ENCODE measurements around the gene SLC22A6.

The SLC22A6 gene

DNA sequence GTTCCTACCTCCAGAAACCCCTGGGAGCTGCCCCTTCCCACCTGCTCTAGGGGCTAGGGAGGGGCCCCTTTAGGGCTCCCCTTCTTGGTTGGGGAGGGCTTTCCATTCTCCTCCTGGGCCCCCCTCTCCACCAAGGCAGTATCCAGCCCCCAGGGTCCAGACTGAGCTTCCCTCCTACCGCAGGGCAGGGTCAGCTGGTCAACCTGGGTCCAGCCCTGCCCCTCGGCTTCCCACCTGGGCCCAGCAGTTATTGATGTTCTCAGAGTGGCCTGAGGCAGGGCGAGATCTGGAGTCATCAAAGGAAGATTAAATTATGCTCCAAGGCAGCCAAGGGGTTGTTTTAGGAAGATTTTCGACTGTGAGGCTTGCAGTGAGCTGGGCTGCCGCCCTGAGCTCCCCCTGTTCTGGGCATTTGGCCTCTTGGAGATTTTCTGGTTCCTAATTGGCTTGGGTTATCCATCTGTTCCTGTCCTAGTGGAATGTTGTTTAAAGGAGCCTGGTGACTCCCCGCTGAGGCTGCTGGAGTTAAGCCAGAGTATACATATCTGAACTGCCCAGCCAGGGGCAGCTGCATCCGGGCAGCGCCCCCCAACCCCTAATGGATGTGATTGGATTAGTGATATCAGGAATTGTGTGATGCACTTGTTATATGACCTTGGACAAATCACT, 32.7 kb upstream of the SLC22A6 start:
- Histone ChIP-seq H3K4me3 (no peak overlapping the region), H3K9me3 (ENCODE audit: low read depth, low read length) (no peaks in the 10 kb centered on the region), H3K27ac (no peak overlapping the region), H3K9ac (ENCODE audit: insufficient read length) (no peak overlapping the region), H3K36me3 (ENCODE audit: insufficient read depth, low read length) (no peaks in the 10 kb centered on the region)
- TF ChIP-seq EZH2 (IDR thresholded peaks at IDR 0.05) = no peak
- no peak for TF ChIP-seq POLR2AphosphoS5 (IDR thresholded peaks at IDR 0.05; ENCODE audit: borderline replicate concordance, low read depth, low read length)
- no peak for DNase-seq (ENCODE audit: low read depth, low spot score)

DNA sequence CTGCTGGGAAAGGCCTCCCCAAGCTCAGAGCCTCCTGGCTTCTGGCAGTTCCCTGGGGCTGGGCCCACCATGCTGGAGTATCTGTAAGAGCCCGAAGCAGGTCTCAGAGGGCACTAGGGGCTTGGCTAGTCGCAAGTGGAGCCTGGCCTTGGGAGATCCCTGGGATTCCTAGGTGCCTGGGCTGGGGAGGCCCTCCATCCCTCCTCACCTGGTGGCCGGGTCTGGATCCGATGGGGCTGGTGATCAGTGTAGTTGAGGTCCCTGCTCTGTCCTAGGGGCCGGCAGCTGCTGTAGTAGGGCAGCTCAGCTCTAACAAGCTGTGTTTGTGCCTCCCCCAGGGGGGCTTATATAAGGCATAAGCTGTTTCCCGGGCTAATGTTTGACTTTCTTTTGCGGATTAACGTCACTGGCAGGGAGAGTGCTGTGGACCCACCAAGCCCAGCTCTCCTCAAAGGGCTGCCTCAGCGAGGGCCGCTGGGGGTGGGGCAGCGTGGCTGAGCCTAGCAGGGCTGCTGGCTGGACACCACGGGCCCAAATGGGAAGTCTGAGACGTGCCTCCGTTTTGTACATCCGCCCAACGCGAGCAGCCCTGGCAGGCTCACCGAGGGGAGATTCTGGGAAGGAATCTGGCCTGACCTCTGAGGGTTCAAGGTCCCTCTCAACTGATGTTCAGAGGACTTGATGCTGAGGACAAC, 30.9 kb upstream of the SLC22A6 start, which contains the start of gene SLC22A8:
Gene SLC22A8, minus strand, starts transcription at position 321 of the 695 bp plus-strand sequence. CDS start 883 bp downstream, outside the sequence.
- Histone ChIP-seq H3K4me3 (no peak within 1 kb of the TSS), H3K9ac (ENCODE audit: insufficient read length) (no peak within 1 kb of the TSS), H3K36me3 (ENCODE audit: insufficient read depth, low read length) (no peaks in the 10 kb centered on the region), H3K27ac (no peak within 1 kb of the TSS), H3K9me3 (ENCODE audit: low read depth, low read length) (no peaks in the 10 kb centered on the region)
- DNase-seq (ENCODE audit: low read depth, low spot score) = no peak
- TF ChIP-seq EZH2 (IDR thresholded peaks at IDR 0.05) (no peak), POLR2AphosphoS5 (IDR thresholded peaks at IDR 0.05; ENCODE audit: borderline replicate concordance, low read depth, low read length) (no peak), FOXP2 (optimal IDR thresholded peaks at IDR 0.05; ENCODE audit: control extremely low read depth, extremely low read length, insufficient read depth) (no peak)

DNA sequence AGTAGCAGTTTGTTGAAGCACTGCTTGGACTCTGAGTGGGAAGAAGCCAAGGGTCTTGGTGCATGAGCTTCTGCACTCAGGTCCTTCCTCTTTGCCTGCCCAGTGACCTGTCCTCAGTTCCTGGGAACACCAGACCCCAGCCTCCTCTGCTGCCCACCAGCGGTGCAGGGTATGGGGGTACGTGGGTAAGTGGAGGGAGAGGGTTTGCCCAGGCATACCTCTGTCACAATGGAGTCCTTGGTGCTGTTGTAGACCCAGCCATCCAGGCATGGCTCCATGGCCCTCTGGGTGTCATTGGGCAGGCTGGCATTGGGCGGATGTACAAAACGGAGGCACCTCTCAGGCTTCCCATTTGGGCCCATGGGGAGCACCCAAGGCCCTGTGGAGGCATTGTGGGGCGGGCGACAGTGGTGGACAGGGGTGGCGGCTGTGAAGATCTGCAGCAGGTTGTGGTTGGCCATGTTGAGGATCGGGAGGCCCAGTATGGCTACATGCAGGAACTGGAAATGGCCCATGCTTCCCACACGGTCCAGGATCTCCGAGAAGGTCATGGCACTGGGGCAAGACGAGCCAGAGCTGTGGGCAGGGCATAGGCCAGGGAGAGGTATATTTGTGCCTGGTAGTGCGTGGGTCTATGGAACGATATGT, 29.8 kb upstream of the SLC22A6 start:
- no peak for TF ChIP-seq EZH2 (IDR thresholded peaks at IDR 0.05)
- no peak for TF ChIP-seq FOXP2 (optimal IDR thresholded peaks at IDR 0.05; ENCODE audit: control extremely low read depth, extremely low read length, insufficient read depth)
- TF ChIP-seq POLR2AphosphoS5 (IDR thresholded peaks at IDR 0.05; ENCODE audit: borderline replicate concordance, low read depth, low read length) = no peak
- DNase-seq (ENCODE audit: low read depth, low spot score) = no peak
- no peaks in the 10 kb centered on the region for H3K9me3 ChIP-seq (ENCODE audit: low read depth, low read length)
- no peak overlapping the region for H3K27ac ChIP-seq
- H3K9ac ChIP-seq (ENCODE audit: insufficient read length) = no peak overlapping the region
- H3K36me3 ChIP-seq (ENCODE audit: insufficient read depth, low read length) = no peaks in the 10 kb centered on the region
- H3K4me3 ChIP-seq = no peak overlapping the region

DNA sequence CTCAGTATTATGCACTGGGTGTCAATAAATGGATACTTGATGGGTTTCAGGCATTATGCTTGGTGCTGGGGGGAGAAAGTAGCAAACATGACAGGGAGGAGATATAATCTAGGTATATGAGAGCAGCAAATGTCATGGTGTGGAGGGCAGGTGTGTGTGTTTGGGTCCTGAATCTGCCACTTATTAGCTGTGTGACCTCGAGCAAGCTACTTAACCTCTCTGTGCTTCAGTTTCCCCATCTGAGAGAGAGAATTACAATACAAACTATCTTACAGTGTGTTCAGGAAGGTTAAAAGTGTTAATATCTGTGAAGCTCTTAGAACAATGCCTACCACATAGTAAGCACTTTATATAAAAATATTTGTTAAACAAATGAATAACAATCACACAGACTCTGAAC, 28.1 kb upstream of the SLC22A6 start:
- no peaks in the 10 kb centered on the region for H3K9me3 ChIP-seq (ENCODE audit: low read depth, low read length)
- H3K4me3 ChIP-seq = no peak overlapping the region
- TF ChIP-seq EZH2 (IDR thresholded peaks at IDR 0.05) (no peak), FOXP2 (optimal IDR thresholded peaks at IDR 0.05; ENCODE audit: control extremely low read depth, extremely low read length, insufficient read depth) (no peak), POLR2AphosphoS5 (IDR thresholded peaks at IDR 0.05; ENCODE audit: borderline replicate concordance, low read depth, low read length) (no peak)

DNA sequence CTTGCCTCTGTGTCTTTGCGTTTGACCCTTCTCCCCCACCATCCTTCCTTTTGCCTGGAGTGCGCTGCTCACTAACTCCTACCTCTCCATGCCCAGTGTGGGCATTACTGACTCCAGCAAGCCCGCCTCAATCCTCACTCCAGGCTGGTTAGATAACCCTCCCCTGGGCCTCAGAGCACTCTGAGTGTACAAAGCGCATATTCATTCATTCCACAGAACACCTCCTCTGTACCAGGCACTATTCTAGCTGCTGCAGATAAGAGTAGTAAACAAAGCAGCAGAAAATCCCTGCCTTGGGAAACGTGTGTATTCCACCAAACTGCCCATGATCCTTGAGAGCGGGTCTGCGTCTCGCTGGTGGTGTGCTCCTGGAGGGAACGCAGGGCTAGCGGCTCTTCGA, 27.7 kb upstream of the SLC22A6 start:
- no peaks in the 10 kb centered on the region for H3K36me3 ChIP-seq (ENCODE audit: insufficient read depth, low read length)
- H3K9ac ChIP-seq (ENCODE audit: insufficient read length) = no peak overlapping the region
- H3K9me3 ChIP-seq (ENCODE audit: low read depth, low read length) = no peaks in the 10 kb centered on the region
- no peak overlapping the region for H3K27ac ChIP-seq
- no peak for TF ChIP-seq POLR2AphosphoS5 (IDR thresholded peaks at IDR 0.05; ENCODE audit: borderline replicate concordance, low read depth, low read length)
- H3K4me3 ChIP-seq = no peak overlapping the region
- no peak for DNase-seq (ENCODE audit: low read depth, low spot score)

More for the DNA sequence above, 28.1 kb upstream of the SLC22A6 start:
- DNase-seq (ENCODE audit: low read depth, low spot score) = no peak
- Histone ChIP-seq H3K9ac (ENCODE audit: insufficient read length) (no peak overlapping the region), H3K27ac (no peak overlapping the region), H3K36me3 (ENCODE audit: insufficient read depth, low read length) (no peaks in the 10 kb centered on the region)

DNA sequence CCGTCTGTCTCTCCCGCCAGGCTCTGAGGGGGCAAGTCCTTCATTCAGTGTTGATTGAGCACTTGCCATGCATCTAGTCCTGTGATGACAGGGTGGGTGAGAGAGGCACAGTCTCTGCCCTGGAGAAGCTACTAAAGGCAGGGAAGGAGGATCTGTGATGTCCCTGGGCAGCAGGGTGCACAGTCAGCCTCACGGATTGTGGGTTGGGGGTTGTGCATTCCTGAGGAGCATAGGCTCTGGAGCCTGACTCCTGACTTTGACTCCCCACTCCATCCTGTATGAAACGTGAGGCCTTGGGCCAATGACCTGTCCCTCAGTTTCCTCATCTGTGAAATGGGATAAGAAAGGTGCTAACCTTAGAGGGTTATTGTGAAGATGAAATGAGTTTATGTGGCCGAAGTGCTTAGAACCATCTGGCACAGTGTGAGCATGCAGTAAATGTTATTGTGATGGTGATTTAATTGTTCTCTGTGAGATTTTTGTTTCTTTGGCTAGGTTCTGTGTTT, 26.2 kb upstream of the SLC22A6 start:
- no peaks in the 10 kb centered on the region for H3K9me3 ChIP-seq (ENCODE audit: low read depth, low read length)
- H3K4me3 ChIP-seq = no peak overlapping the region
- no peak overlapping the region for H3K9ac ChIP-seq (ENCODE audit: insufficient read length)
- H3K27ac ChIP-seq = no peak overlapping the region
- no peaks in the 10 kb centered on the region for H3K36me3 ChIP-seq (ENCODE audit: insufficient read depth, low read length)
- no peak for DNase-seq (ENCODE audit: low read depth, low spot score)
- TF ChIP-seq EZH2 (IDR thresholded peaks at IDR 0.05) = no peak
- TF ChIP-seq FOXP2 (optimal IDR thresholded peaks at IDR 0.05; ENCODE audit: control extremely low read depth, extremely low read length, insufficient read depth) = no peak
- no peak for TF ChIP-seq POLR2AphosphoS5 (IDR thresholded peaks at IDR 0.05; ENCODE audit: borderline replicate concordance, low read depth, low read length)

DNA sequence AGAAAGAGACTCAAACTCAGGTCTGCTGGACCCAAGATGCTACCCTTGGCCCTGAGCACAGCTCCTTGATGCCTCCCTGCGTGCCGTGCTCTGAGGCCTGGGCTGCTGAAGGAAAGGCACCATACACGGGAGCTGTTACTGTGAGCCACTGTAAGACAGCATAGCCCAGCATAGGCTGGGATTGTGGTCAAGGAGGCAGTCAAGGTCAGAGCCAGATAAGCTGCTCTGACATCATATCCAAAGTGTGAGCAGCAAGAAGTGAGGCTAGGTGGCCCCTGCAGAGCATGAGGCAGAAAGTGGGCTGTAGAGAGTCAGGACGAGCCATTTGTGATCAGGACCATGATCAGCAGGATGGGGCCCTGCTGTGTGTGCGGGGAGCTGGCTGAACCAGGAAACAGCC, 23.2 kb upstream of the SLC22A6 start:
- no peak overlapping the region for H3K27ac ChIP-seq
- H3K4me3 ChIP-seq = no peak overlapping the region
- no peak for TF ChIP-seq POLR2AphosphoS5 (IDR thresholded peaks at IDR 0.05; ENCODE audit: borderline replicate concordance, low read depth, low read length)
- TF ChIP-seq FOXP2 (optimal IDR thresholded peaks at IDR 0.05; ENCODE audit: control extremely low read depth, extremely low read length, insufficient read depth) = no peak
- no peak for TF ChIP-seq EZH2 (IDR thresholded peaks at IDR 0.05)
- no peaks in the 10 kb centered on the region for H3K36me3 ChIP-seq (ENCODE audit: insufficient read depth, low read length)
- no peak overlapping the region for H3K9ac ChIP-seq (ENCODE audit: insufficient read length)
- DNase-seq (ENCODE audit: low read depth, low spot score) = no peak
- H3K9me3 ChIP-seq (ENCODE audit: low read depth, low read length) = no peaks in the 10 kb centered on the region

DNA sequence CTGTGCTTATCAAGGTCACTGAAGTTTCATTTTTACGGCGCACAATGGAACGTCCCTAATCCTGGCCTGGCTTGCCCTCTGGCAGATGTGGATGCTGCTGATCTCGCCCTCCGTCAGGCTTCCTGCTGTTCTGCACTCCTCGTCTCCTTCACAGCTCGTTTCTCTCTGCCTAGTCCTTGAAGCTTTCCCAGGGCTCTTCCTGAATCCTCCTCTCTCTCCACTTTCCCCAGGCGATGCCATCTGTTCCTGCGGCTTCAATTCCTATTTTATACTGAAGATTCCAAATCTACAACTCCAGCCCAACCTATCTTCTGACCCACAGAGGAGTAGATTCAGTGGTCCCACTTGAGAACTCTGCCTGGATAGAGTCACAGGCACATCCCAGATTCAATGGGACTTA, 16.7 kb upstream of the SLC22A6 start:
- TF ChIP-seq POLR2AphosphoS5 (IDR thresholded peaks at IDR 0.05; ENCODE audit: borderline replicate concordance, low read depth, low read length) = no peak
- TF ChIP-seq FOXP2 (optimal IDR thresholded peaks at IDR 0.05; ENCODE audit: control extremely low read depth, extremely low read length, insufficient read depth) = no peak
- TF ChIP-seq EZH2 (IDR thresholded peaks at IDR 0.05) = no peak

More for the DNA sequence above, 16.7 kb upstream of the SLC22A6 start:
- DNase-seq (ENCODE audit: low read depth, low spot score) = no peak
- Histone ChIP-seq H3K9ac (ENCODE audit: insufficient read length) (no peak overlapping the region), H3K36me3 (ENCODE audit: insufficient read depth, low read length) (no peaks in the 10 kb centered on the region), H3K4me3 (no peak overlapping the region), H3K27ac (no peak overlapping the region), H3K9me3 (ENCODE audit: low read depth, low read length) (no peaks in the 10 kb centered on the region)

Data from SK-N-MC (cell line).